Loucy (cell line): ENCODE results near the gene N4BP2L2.

Experiments used
- CTCF ChIP-seq: fragments of 200-600 bp; sonication (generic); conservative IDR thresholded peaks from 2 replicates; pipeline ENCODE4 v1.5.1; 2014; ENCODE audit warnings: mild to moderate bottlenecking, antibody characterized with exemption, low read length
- EZH2phosphoT487 ChIP-seq: fragments of 200-600 bp; IDR thresholded peaks from 2 replicates; pipeline ENCODE4 v1.6.1; 2018; ENCODE audit warnings: antibody characterized with exemption, mild to moderate bottlenecking, moderate library complexity, borderline replicate concordance

- TF ChIP-seq CTCF (no peak), EZH2phosphoT487 (no peak)
These were observed 64.9 kb downstream of the N4BP2L2 start for GRCh38 chr13:32473650-32474049.
